Measurements from ENCODE around the gene EYS. TPM values are rescaled to one million over a fixed set of nuclear protein-coding genes. Genes with fewer than 3 reads are reported as not detected.
"Not testable (repeated sequence)": the region's sequence is repeated elsewhere in the genome, so short reads cannot be mapped to it uniquely, and the experiment has no call there.

The EYS gene
- total RNA-seq, 2 experiments from 2014 or later = not detected

GRCh38 chr6:63882208-63882607, 1824.8 kb downstream of the EYS start:
- no peak for DNase-seq
- H3K9me3 Mint-ChIP-seq = peaks cover 4% of the 10 kb centered on the region
- CTCF ChIA-PET = no interaction called here
- intact Hi-C loops (cut with micrococcal nuclease) = no loop called here
- peaks cover 11% of the 10 kb centered on the region for H3K27me3 Mint-ChIP-seq (ENCODE audit: low read depth)
- H3K4me1 Mint-ChIP-seq (ENCODE audit: low read depth) = no peaks in the 10 kb centered on the region
- no peak overlapping the region for H3K27ac Mint-ChIP-seq
- H3K4me3 Mint-ChIP-seq = no peak overlapping the region
- no peaks in the 10 kb centered on the region for H3K36me3 Mint-ChIP-seq (ENCODE audit: low read depth)

- Mint-ChIP-seq H3K27me3 (ENCODE audit: low read depth) (peaks cover 11% of the 10 kb centered on the region), H3K9me3 (peaks cover 5% of the 10 kb centered on the region), H3K4me3 (no peak overlapping the region), H3K36me3 (ENCODE audit: low read depth) (no peaks in the 10 kb centered on the region), H3K4me1 (ENCODE audit: low read depth) (no peaks in the 10 kb centered on the region), H3K27ac (no peak overlapping the region)
- CTCF ChIA-PET = no interaction called here
- no peak for DNase-seq
- intact Hi-C loops (cut with micrococcal nuclease) = no loop called here
These were observed 1825.2 kb downstream of the EYS start for GRCh38 chr6:63881791-63882190.

GRCh38 chr6:63872233-63872632, 1834.8 kb downstream of the EYS start:
- CTCF ChIA-PET = interaction anchor here (0.5 kb wide), 1 partner anchor 686 kb away, joined by 3 read pairs; no protein-coding TSS in a partner anchor
- no peak for DNase-seq
- no peak overlapping the region for H3K27ac Mint-ChIP-seq
- peaks cover 7% of the 10 kb centered on the region for H3K9me3 Mint-ChIP-seq
- no peaks in the 10 kb centered on the region for H3K4me1 Mint-ChIP-seq (ENCODE audit: low read depth)
- no peak overlapping the region for H3K4me3 Mint-ChIP-seq
- intact Hi-C loops (cut with micrococcal nuclease) = no loop called here
- no peaks in the 10 kb centered on the region for H3K27me3 Mint-ChIP-seq (ENCODE audit: low read depth)
- H3K36me3 Mint-ChIP-seq (ENCODE audit: low read depth) = no peaks in the 10 kb centered on the region

- no peak overlapping the region for H3K4me3 Mint-ChIP-seq
- intact Hi-C loops (cut with micrococcal nuclease) = no loop called here
- CTCF ChIA-PET = interaction anchor here (1.2 kb wide), 1 partner anchor 52 kb away, joined by 3 read pairs; no protein-coding TSS in a partner anchor
These were observed 1838.7 kb downstream of the EYS start for GRCh38 chr6:63868351-63868750.

GRCh38 chr6:63864671-63865318, 1842.2 kb downstream of the EYS start:
- no peaks in the 10 kb centered on the region for H3K36me3 Mint-ChIP-seq (ENCODE audit: low read depth)
- CTCF ChIA-PET = interaction anchor here (0.6 kb wide), 1 partner anchor 141 kb away, joined by 3 read pairs; no protein-coding TSS in a partner anchor
- H3K9me3 Mint-ChIP-seq = no peaks in the 10 kb centered on the region
- intact Hi-C loops (cut with micrococcal nuclease) = no loop called here
- H3K27me3 Mint-ChIP-seq (ENCODE audit: low read depth) = peaks cover 6% of the 10 kb centered on the region
- no peak overlapping the region for H3K27ac Mint-ChIP-seq
- no peaks in the 10 kb centered on the region for H3K4me1 Mint-ChIP-seq (ENCODE audit: low read depth)
- H3K4me3 Mint-ChIP-seq = no peak overlapping the region
- DNase-seq = no peak

More at GRCh38 chr6:63868351-63868750, 1838.7 kb downstream of the EYS start:
- no peaks in the 10 kb centered on the region for H3K9me3 Mint-ChIP-seq
- H3K4me1 Mint-ChIP-seq (ENCODE audit: low read depth) = no peaks in the 10 kb centered on the region
- H3K36me3 Mint-ChIP-seq (ENCODE audit: low read depth) = no peaks in the 10 kb centered on the region
- H3K27ac Mint-ChIP-seq = no peak overlapping the region
- peaks cover 6% of the 10 kb centered on the region for H3K27me3 Mint-ChIP-seq (ENCODE audit: low read depth)
- DNase-seq = no peak

GRCh38 chr6:63864061-63864460, 1843.0 kb downstream of the EYS start:
- Mint-ChIP-seq H3K9me3 (no peaks in the 10 kb centered on the region), H3K4me1 (ENCODE audit: low read depth) (no peaks in the 10 kb centered on the region), H3K27ac (no peak overlapping the region), H3K4me3 (no peak overlapping the region), H3K27me3 (ENCODE audit: low read depth) (peaks cover 6% of the 10 kb centered on the region), H3K36me3 (ENCODE audit: low read depth) (no peaks in the 10 kb centered on the region)
- CTCF ChIA-PET = interaction anchor here (0.6 kb wide), 1 partner anchor 142 kb away, joined by 3 read pairs; no protein-coding TSS in a partner anchor
- DNase-seq = no peak
- intact Hi-C loops (cut with micrococcal nuclease) = no loop called here

GRCh38 chr6:63862486-63863198, 1844.4 kb downstream of the EYS start:
- H3K36me3 Mint-ChIP-seq (ENCODE audit: low read depth) = no peaks in the 10 kb centered on the region
- no peak overlapping the region for H3K27ac Mint-ChIP-seq
- H3K27me3 Mint-ChIP-seq (ENCODE audit: low read depth) = peaks cover 6% of the 10 kb centered on the region
- CTCF ChIA-PET = no interaction called here
- H3K4me1 Mint-ChIP-seq (ENCODE audit: low read depth) = no peaks in the 10 kb centered on the region
- intact Hi-C loops (cut with micrococcal nuclease) = no loop called here
- H3K9me3 Mint-ChIP-seq = no peaks in the 10 kb centered on the region
- no peak overlapping the region for H3K4me3 Mint-ChIP-seq
- DNase-seq = no peak

GRCh38 chr6:63859528-63859927, 1847.5 kb downstream of the EYS start:
- Mint-ChIP-seq H3K4me1 (ENCODE audit: low read depth) (no peaks in the 10 kb centered on the region), H3K9me3 (no peaks in the 10 kb centered on the region), H3K4me3 (no peak overlapping the region), H3K27ac (no peak overlapping the region), H3K36me3 (ENCODE audit: low read depth) (no peaks in the 10 kb centered on the region), H3K27me3 (ENCODE audit: low read depth) (peaks cover 2% of the 10 kb centered on the region)
- CTCF ChIA-PET = no interaction called here
- DNase-seq = no peak
- intact Hi-C loops (cut with micrococcal nuclease) = no loop called here

- H3K4me3 Mint-ChIP-seq = no peak overlapping the region
- no peaks in the 10 kb centered on the region for H3K4me1 Mint-ChIP-seq (ENCODE audit: low read depth)
- no peak for DNase-seq
- CTCF ChIA-PET = interaction anchor here (0.5 kb wide), 1 partner anchor 14 kb away, joined by 4 read pairs; no protein-coding TSS in a partner anchor
- H3K9me3 Mint-ChIP-seq = no peaks in the 10 kb centered on the region
- H3K27me3 Mint-ChIP-seq (ENCODE audit: low read depth) = no peaks in the 10 kb centered on the region
- H3K27ac Mint-ChIP-seq = no peak overlapping the region
- intact Hi-C loops (cut with micrococcal nuclease) = no loop called here
- H3K36me3 Mint-ChIP-seq (ENCODE audit: low read depth) = no peaks in the 10 kb centered on the region
These were observed 1848.3 kb downstream of the EYS start for GRCh38 chr6:63858691-63859090.

- no peaks in the 10 kb centered on the region for H3K27me3 Mint-ChIP-seq (ENCODE audit: low read depth)
- CTCF ChIA-PET = no interaction called here
- H3K27ac Mint-ChIP-seq = no peak overlapping the region
- H3K9me3 Mint-ChIP-seq = peaks cover 7% of the 10 kb centered on the region
- no peak for DNase-seq
- no peaks in the 10 kb centered on the region for H3K4me1 Mint-ChIP-seq (ENCODE audit: low read depth)
- no peaks in the 10 kb centered on the region for H3K36me3 Mint-ChIP-seq (ENCODE audit: low read depth)
- no peak overlapping the region for H3K4me3 Mint-ChIP-seq
- intact Hi-C loops (cut with micrococcal nuclease) = no loop called here
These were observed 1850.8 kb downstream of the EYS start for GRCh38 chr6:63856271-63856670.

- Mint-ChIP-seq H3K27me3 (ENCODE audit: low read depth) (peaks cover 10% of the 10 kb centered on the region), H3K9me3 (peaks cover 2% of the 10 kb centered on the region), H3K4me3 (no peak overlapping the region), H3K4me1 (ENCODE audit: low read depth) (no peaks in the 10 kb centered on the region), H3K27ac (no peak overlapping the region), H3K36me3 (ENCODE audit: low read depth) (no peaks in the 10 kb centered on the region)
- CTCF ChIA-PET = no interaction called here
- DNase-seq = no peak
- intact Hi-C loops (cut with micrococcal nuclease) = no loop called here
These were observed 1862.7 kb downstream of the EYS start for GRCh38 chr6:63844287-63844686.

GRCh38 chr6:63839485-63839884, 1867.5 kb downstream of the EYS start:
- H3K9me3 Mint-ChIP-seq = peaks cover 5% of the 10 kb centered on the region
- intact Hi-C loops (cut with micrococcal nuclease) = no loop called here
- CTCF ChIA-PET = no interaction called here
- no peaks in the 10 kb centered on the region for H3K4me1 Mint-ChIP-seq (ENCODE audit: low read depth)
- peaks cover 8% of the 10 kb centered on the region for H3K27me3 Mint-ChIP-seq (ENCODE audit: low read depth)
- no peaks in the 10 kb centered on the region for H3K36me3 Mint-ChIP-seq (ENCODE audit: low read depth)
- no peak overlapping the region for H3K4me3 Mint-ChIP-seq
- DNase-seq = no peak
- H3K27ac Mint-ChIP-seq = no peak overlapping the region

GRCh38 chr6:63828678-63829077, 1878.3 kb downstream of the EYS start:
- H3K9me3 Mint-ChIP-seq = peaks cover 17% of the 10 kb centered on the region
- H3K27me3 Mint-ChIP-seq (ENCODE audit: low read depth); H3K27ac Mint-ChIP-seq; intact Hi-C loops (cut with micrococcal nuclease); H3K4me1 Mint-ChIP-seq (ENCODE audit: low read depth); H3K4me3 Mint-ChIP-seq; H3K36me3 Mint-ChIP-seq (ENCODE audit: low read depth); DNase-seq; CTCF ChIA-PET: not testable (repeated sequence)

Data from activated naive CD4-positive, alpha-beta T cell treated with anti-CD3 and anti-CD28 coated beads for 36 hours (primary cell).